Measurements from ENCODE around the gene EMP3.
"Not testable (repeated sequence)": the region's sequence is repeated elsewhere in the genome, so short reads cannot be mapped to it uniquely, and the experiment has no call there.

EMP3 gene

GRCh38 chr19:48325265-48325910 lies at the start of gene EMP3:
Gene EMP3, plus strand, starts transcription at chr19:48325552. Its CDS starts 1,293 bp downstream, at chr19:48326845.
- Histone ChIP-seq H3K9me3 (ENCODE audit: control insufficient read depth, insufficient read depth, low read length) (no peaks in the 10 kb centered on the region), H3K4me3 (ENCODE audit: low read depth, low read length) (peak within 1 kb of the TSS; percentile 65), H3K9ac (ENCODE audit: low read depth, low read length) (no peak within 1 kb of the TSS), H3K4me1 (ENCODE audit: control insufficient read depth, insufficient read depth, low read length) (no peaks in the 10 kb centered on the region), H3K27me3 (ENCODE audit: control insufficient read depth, insufficient read depth, low read length) (peaks cover 6% of the 10 kb centered on the region), H3K36me3 (ENCODE audit: control insufficient read depth, insufficient read depth, low read length) (no peaks in the 10 kb centered on the region)

GRCh38 chr19:48279747-48280146 lies 45.6 kb upstream of the EMP3 start:
- H3K36me3 ChIP-seq (ENCODE audit: control insufficient read depth, insufficient read depth, low read length): peaks cover 28% of the 10 kb centered on the region
- H3K27me3 ChIP-seq (ENCODE audit: control insufficient read depth, insufficient read depth, low read length): no peaks in the 10 kb centered on the region
- no peaks in the 10 kb centered on the region for H3K9me3 ChIP-seq (ENCODE audit: control insufficient read depth, insufficient read depth, low read length)

GRCh38 chr19:48283908-48284307 lies 41.4 kb upstream of the EMP3 start:
- H3K9me3 ChIP-seq (ENCODE audit: control insufficient read depth, insufficient read depth, low read length): no peaks in the 10 kb centered on the region
- no peak overlapping the region for H3K9ac ChIP-seq (ENCODE audit: low read depth, low read length)
- no peak overlapping the region for H3K4me3 ChIP-seq (ENCODE audit: low read depth, low read length)
- H3K27me3 ChIP-seq (ENCODE audit: control insufficient read depth, insufficient read depth, low read length): no peaks in the 10 kb centered on the region
- H3K4me1 ChIP-seq (ENCODE audit: control insufficient read depth, insufficient read depth, low read length): no peaks in the 10 kb centered on the region
- peaks cover 45% of the 10 kb centered on the region for H3K36me3 ChIP-seq (ENCODE audit: control insufficient read depth, insufficient read depth, low read length)

More at GRCh38 chr19:48279747-48280146, 45.6 kb upstream of the EMP3 start:
- Histone ChIP-seq H3K4me3 (ENCODE audit: low read depth, low read length) (no peak overlapping the region), H3K4me1 (ENCODE audit: control insufficient read depth, insufficient read depth, low read length) (no peaks in the 10 kb centered on the region), H3K9ac (ENCODE audit: low read depth, low read length) (no peak overlapping the region)

- H3K9ac ChIP-seq (ENCODE audit: low read depth, low read length): no peak overlapping the region
- H3K9me3 ChIP-seq (ENCODE audit: control insufficient read depth, insufficient read depth, low read length): no peaks in the 10 kb centered on the region
- no peaks in the 10 kb centered on the region for H3K27me3 ChIP-seq (ENCODE audit: control insufficient read depth, insufficient read depth, low read length)
- H3K4me3 ChIP-seq (ENCODE audit: low read depth, low read length): no peak overlapping the region
- no peaks in the 10 kb centered on the region for H3K4me1 ChIP-seq (ENCODE audit: control insufficient read depth, insufficient read depth, low read length)
- peaks cover 42% of the 10 kb centered on the region for H3K36me3 ChIP-seq (ENCODE audit: control insufficient read depth, insufficient read depth, low read length)
Observed at GRCh38 chr19:48284896-48285295, 40.5 kb upstream of the EMP3 start.

GRCh38 chr19:48287748-48288147 lies 37.6 kb upstream of the EMP3 start:
- Histone ChIP-seq H3K27me3 (ENCODE audit: control insufficient read depth, insufficient read depth, low read length) (no peaks in the 10 kb centered on the region), H3K9ac (ENCODE audit: low read depth, low read length) (no peak overlapping the region), H3K9me3 (ENCODE audit: control insufficient read depth, insufficient read depth, low read length) (no peaks in the 10 kb centered on the region), H3K36me3 (ENCODE audit: control insufficient read depth, insufficient read depth, low read length) (peaks cover 29% of the 10 kb centered on the region), H3K4me1 (ENCODE audit: control insufficient read depth, insufficient read depth, low read length) (no peaks in the 10 kb centered on the region), H3K4me3 (ENCODE audit: low read depth, low read length) (no peak overlapping the region)

- peak overlapping the region; percentile 47 for H3K9ac ChIP-seq (ENCODE audit: low read depth, low read length)
- H3K9me3 ChIP-seq (ENCODE audit: control insufficient read depth, insufficient read depth, low read length): no peaks in the 10 kb centered on the region
- H3K4me3 ChIP-seq (ENCODE audit: low read depth, low read length): peak overlapping the region; percentile 62
Observed at GRCh38 chr19:48290401-48290770, 35.0 kb upstream of the EMP3 start.

GRCh38 chr19:48290771-48291488 lies 34.4 kb upstream of the EMP3 start:
- H3K4me1 ChIP-seq (ENCODE audit: control insufficient read depth, insufficient read depth, low read length): no peaks in the 10 kb centered on the region
- peaks cover 9% of the 10 kb centered on the region for H3K36me3 ChIP-seq (ENCODE audit: control insufficient read depth, insufficient read depth, low read length)
- H3K27me3 ChIP-seq (ENCODE audit: control insufficient read depth, insufficient read depth, low read length): no peaks in the 10 kb centered on the region
- H3K4me3 ChIP-seq (ENCODE audit: low read depth, low read length): peak overlapping the region; percentile 62
- H3K9ac ChIP-seq (ENCODE audit: low read depth, low read length): peak overlapping the region; percentile 17
- no peaks in the 10 kb centered on the region for H3K9me3 ChIP-seq (ENCODE audit: control insufficient read depth, insufficient read depth, low read length)

More at GRCh38 chr19:48290401-48290770, 35.0 kb upstream of the EMP3 start:
- Histone ChIP-seq H3K27me3 (ENCODE audit: control insufficient read depth, insufficient read depth, low read length) (no peaks in the 10 kb centered on the region), H3K36me3 (ENCODE audit: control insufficient read depth, insufficient read depth, low read length) (peaks cover 15% of the 10 kb centered on the region), H3K4me1 (ENCODE audit: control insufficient read depth, insufficient read depth, low read length) (no peaks in the 10 kb centered on the region)

GRCh38 chr19:48291489-48291815 lies 33.9 kb upstream of the EMP3 start:
- H3K27me3 ChIP-seq (ENCODE audit: control insufficient read depth, insufficient read depth, low read length); H3K9ac ChIP-seq (ENCODE audit: low read depth, low read length); H3K9me3 ChIP-seq (ENCODE audit: control insufficient read depth, insufficient read depth, low read length); H3K36me3 ChIP-seq (ENCODE audit: control insufficient read depth, insufficient read depth, low read length); H3K4me1 ChIP-seq (ENCODE audit: control insufficient read depth, insufficient read depth, low read length): not testable (repeated sequence)
- peak overlapping the region; percentile 62 for H3K4me3 ChIP-seq (ENCODE audit: low read depth, low read length)

GRCh38 chr19:48292798-48293197 lies 32.6 kb upstream of the EMP3 start:
- H3K4me1 ChIP-seq (ENCODE audit: control insufficient read depth, insufficient read depth, low read length): no peaks in the 10 kb centered on the region
- no peak overlapping the region for H3K4me3 ChIP-seq (ENCODE audit: low read depth, low read length)
- no peaks in the 10 kb centered on the region for H3K36me3 ChIP-seq (ENCODE audit: control insufficient read depth, insufficient read depth, low read length)
- no peaks in the 10 kb centered on the region for H3K9me3 ChIP-seq (ENCODE audit: control insufficient read depth, insufficient read depth, low read length)
- H3K9ac ChIP-seq (ENCODE audit: low read depth, low read length): no peak overlapping the region
- no peaks in the 10 kb centered on the region for H3K27me3 ChIP-seq (ENCODE audit: control insufficient read depth, insufficient read depth, low read length)

- H3K4me1 ChIP-seq (ENCODE audit: control insufficient read depth, insufficient read depth, low read length): no peaks in the 10 kb centered on the region
- H3K27me3 ChIP-seq (ENCODE audit: control insufficient read depth, insufficient read depth, low read length): no peaks in the 10 kb centered on the region
- peak overlapping the region; percentile 37 for H3K9ac ChIP-seq (ENCODE audit: low read depth, low read length)
Observed at GRCh38 chr19:48295458-48295857, 29.9 kb upstream of the EMP3 start.

GRCh38 chr19:48296963-48297734 lies 28.2 kb upstream of the EMP3 start:
- no peaks in the 10 kb centered on the region for H3K36me3 ChIP-seq (ENCODE audit: control insufficient read depth, insufficient read depth, low read length)
- no peak overlapping the region for H3K4me3 ChIP-seq (ENCODE audit: low read depth, low read length)
- no peaks in the 10 kb centered on the region for H3K9me3 ChIP-seq (ENCODE audit: control insufficient read depth, insufficient read depth, low read length)
- no peaks in the 10 kb centered on the region for H3K4me1 ChIP-seq (ENCODE audit: control insufficient read depth, insufficient read depth, low read length)
- H3K27me3 ChIP-seq (ENCODE audit: control insufficient read depth, insufficient read depth, low read length): no peaks in the 10 kb centered on the region
- no peak overlapping the region for H3K9ac ChIP-seq (ENCODE audit: low read depth, low read length)

More at GRCh38 chr19:48295458-48295857, 29.9 kb upstream of the EMP3 start:
- Histone ChIP-seq H3K9me3 (ENCODE audit: control insufficient read depth, insufficient read depth, low read length) (no peaks in the 10 kb centered on the region), H3K36me3 (ENCODE audit: control insufficient read depth, insufficient read depth, low read length) (no peaks in the 10 kb centered on the region), H3K4me3 (ENCODE audit: low read depth, low read length) (no peak overlapping the region)
